Lung (tissue), 12 donors: ENCODE measurements around the gene LSG1. TPM values are rescaled to one million over a fixed set of nuclear protein-coding genes. Genes with fewer than 3 reads are reported as not detected.
A peak's percentile ranks its signal among the peaks of the same experiment; 100 is the strongest.

Source experiments
- ATAC-seq: fragments of 200-7000 bp; cut with Tn5 transposase; one replicate; pipeline ENCODE4 v1.9.1; 2020; ENCODE audit warnings: moderate number of reproducible peaks; ENCODE audit not compliant: insufficient read depth, low FRiP score
- DNase-seq, 3 donors: peaks; one replicate each; pipeline ENCODE4 v3.0.0-alpha.2; 2013 to 2017
- H3K27ac ChIP-seq, 2 donors: one replicate each; pipeline ENCODE4 v1.5.1; 2013; ENCODE audit warnings: mild to moderate bottlenecking in 2 of 2, moderate library complexity in 2 of 2, control low read depth in 1 of 2, inconsistent platforms in 1 of 2, low read depth in 1 of 2, low read length in 1 of 2
- H3K27me3 ChIP-seq, 3 donors: one replicate each; pipeline ENCODE4 v1.5.1; 2013; ENCODE audit warnings: low read length in 2 of 3; ENCODE audit not compliant: control insufficient read depth in 3 of 3, insufficient read depth in 3 of 3
- H3K36me3 ChIP-seq, 4 donors: one replicate each; pipeline ENCODE4 v1.5.1; 2013; ENCODE audit warnings: low read length in 4 of 4, mild to moderate bottlenecking in 1 of 4, moderate library complexity in 1 of 4; ENCODE audit not compliant: control insufficient read depth in 4 of 4, insufficient read depth in 4 of 4
- H3K4me1 ChIP-seq, 5 donors: one replicate each; pipeline ENCODE4 v1.5.1; 2013; ENCODE audit warnings: low read length in 5 of 5, mild to moderate bottlenecking in 2 of 5, moderate library complexity in 1 of 5; ENCODE audit not compliant: control insufficient read depth in 5 of 5, insufficient read depth in 5 of 5
- H3K4me3 ChIP-seq: one replicate; pipeline ENCODE4 v1.5.1; 2013; ENCODE audit warnings: mild to moderate bottlenecking, control low read depth, moderate library complexity
- H3K9ac ChIP-seq, 2 donors: one replicate each; pipeline ENCODE4 v1.5.1; 2013; ENCODE audit warnings: low read length in 2 of 2, control low read depth in 1 of 2; ENCODE audit not compliant: insufficient read depth in 1 of 2
- H3K9me3 ChIP-seq, 4 donors: one replicate each; pipeline ENCODE4 v1.5.1; 2013; ENCODE audit warnings: low read length in 3 of 4, mild to moderate bottlenecking in 1 of 4, moderate library complexity in 1 of 4; ENCODE audit not compliant: control insufficient read depth in 4 of 4, insufficient read depth in 3 of 4
- CTCF ChIP-seq: IDR thresholded peaks from 2 replicates; pipeline ENCODE4 v1.5.1; 2012; ENCODE audit warnings: mild to moderate bottlenecking; ENCODE audit errors: control extremely low read depth, extremely low read depth
- WGBS, 2 donors: extraction: QIAGEN DNeasy Blood & Tissue Kit; methylation state at CpG; one replicate each; pipeline ENCODE4 v1.1.7; 2013; 5-methylcytosine and 5-hydroxymethylcytosine counted together
- polyA plus RNA-seq, 2 donors: library from polyadenylated mRNA; stranded (reverse); fragments of 200-250 nt; gene quantifications; one replicate each; pipeline ENCODE4 v1.2.1, GENCODE V29; 2013
- total RNA-seq, 2 donors: library from RNA; depleted of rRNA in 1 of 2; stranded (reverse); fragments of >200 nt in 1 of 2; gene quantifications; one replicate each; pipeline ENCODE4 v1.2.1, GENCODE V29; 2014 to 2021
- donor health status: control.
- donor health status: control.
- donor health status: Bipolar disorder and iron deficiency.
- donor health status: healthy.
- donor health status: DM: yes; HTN: yes; CAD: no.

The LSG1 gene
- total and polyA plus RNA-seq, 4 donors = 19.4 to 37.4 (median 24.5) TPM

- ATAC-seq (peak; percentile 80), DNase-seq (peak; percentile 96 to 97 (median 97))
- H3K36me3 ChIP-seq = peaks cover 0 to 9% (median 2%) of the 10 kb centered on the region in 4 donors
- H3K4me3 ChIP-seq = peak within 1 kb of the TSS; percentile 80
- no peaks in the 10 kb centered on the region for H3K9me3 ChIP-seq
- peaks cover 0 to 6% (median 0%) of the 10 kb centered on the region in 3 donors for H3K27me3 ChIP-seq
- no peak within 1 kb of the TSS for H3K9ac ChIP-seq
- peaks cover 5 to 41% (median 15%) of the 10 kb centered on the region in 5 donors for H3K4me1 ChIP-seq
- H3K27ac ChIP-seq = peak within 1 kb of the TSS; percentile 88 to 92
- 0 to 1% methylated on average over 66 to 70 of the region's 70 CpGs for WGBS, 2 donors
- no peak for TF ChIP-seq CTCF
Measured at GRCh38 chr3:194685718-194686413, 13.9 kb upstream of the LSG1 start, which contains the start of gene FAM43A. Gene FAM43A (plus strand): TSS chr3:194685883. CDS start chr3:194686827, 944 bp downstream.

- 53 to 60% methylated on average over 13 of the region's 13 CpGs for WGBS, 2 donors
- no peak overlapping the region for H3K27ac ChIP-seq
- H3K4me1 ChIP-seq = peaks cover 0 to 34% (median 8%) of the 10 kb centered on the region in 5 donors
- H3K9me3 ChIP-seq = no peaks in the 10 kb centered on the region
- no peak overlapping the region for H3K4me3 ChIP-seq
- ATAC-seq (no peak), DNase-seq (no peak)
- no peak overlapping the region for H3K9ac ChIP-seq
- peaks cover 0 to 9% (median 2%) of the 10 kb centered on the region in 4 donors for H3K36me3 ChIP-seq
- no peak for TF ChIP-seq CTCF
- H3K27me3 ChIP-seq = peaks cover 0 to 6% (median 0%) of the 10 kb centered on the region in 3 donors
Measured at GRCh38 chr3:194685065-194685717, 13.2 kb upstream of the LSG1 start.

- Histone ChIP-seq H3K4me1 (peaks cover 0 to 19% (median under 1%) of the 10 kb centered on the region in 5 donors), H3K27ac (no peak overlapping the region), H3K9ac (no peak overlapping the region), H3K9me3 (no peaks in the 10 kb centered on the region), H3K4me3 (no peak overlapping the region), H3K27me3 (peaks cover 0 to 6% (median 0%) of the 10 kb centered on the region in 3 donors), H3K36me3 (peaks cover 0 to 9% (median 2%) of the 10 kb centered on the region in 4 donors)
- no peak for DNase-seq
- 81 to 83% methylated on average over 2 of the region's 2 CpGs for WGBS, 2 donors
- no peak for TF ChIP-seq CTCF
- no peak for ATAC-seq
Measured at GRCh38 chr3:194683380-194683779, 11.4 kb upstream of the LSG1 start.
